Measurements from ENCODE around the gene CDH3. TPM values are rescaled to one million over a fixed set of nuclear protein-coding genes. Genes with fewer than 3 reads are reported as not detected.

CDH3 gene
- total and polyA plus RNA-seq, 2 experiments from 2014 or later: 62.4 to 77.6 TPM

DNA sequence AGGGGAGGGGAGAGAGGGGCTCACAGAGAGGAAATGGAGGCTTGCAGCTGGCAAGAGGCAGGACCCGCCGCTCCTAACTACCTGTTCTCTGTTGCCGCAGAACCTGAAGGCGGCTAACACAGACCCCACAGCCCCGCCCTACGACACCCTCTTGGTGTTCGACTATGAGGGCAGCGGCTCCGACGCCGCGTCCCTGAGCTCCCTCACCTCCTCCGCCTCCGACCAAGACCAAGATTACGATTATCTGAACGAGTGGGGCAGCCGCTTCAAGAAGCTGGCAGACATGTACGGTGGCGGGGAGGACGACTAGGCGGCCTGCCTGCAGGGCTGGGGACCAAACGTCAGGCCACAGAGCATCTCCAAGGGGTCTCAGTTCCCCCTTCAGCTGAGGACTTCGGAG is 53.0 kb downstream of the CDH3 start:
- Histone ChIP-seq H3K36me3 (replicated peaks; ENCODE audit: insufficient read depth, low read depth) (no peaks in the 10 kb centered on the region), H3K4me3 (no peak overlapping the region), H3K27me3 (no peaks in the 10 kb centered on the region), H3K27ac (no peak overlapping the region), H3K9me3 (ENCODE audit: low read depth) (no peaks in the 10 kb centered on the region), H3K79me2 (no peaks in the 10 kb centered on the region), H4K20me1 (ENCODE audit: insufficient read depth, poor library complexity, severe bottlenecking) (no peaks in the 10 kb centered on the region), H2AFZ (no peak overlapping the region), H3K9me2 (replicated peaks; ENCODE audit: insufficient read depth) (no peaks in the 10 kb centered on the region), H3K4me2 (no peak overlapping the region), H3K4me1 (ENCODE audit: insufficient read depth) (peaks cover 5% of the 10 kb centered on the region)
- 97% methylated on average over 23 of the region's 23 CpGs for WGBS (ENCODE audit: low lambda C conversion rate, missing lambda C conversion rate)
- no peak for DNase-seq (ENCODE audit: low spot score)
- TF ChIP-seq, protein P1, sequence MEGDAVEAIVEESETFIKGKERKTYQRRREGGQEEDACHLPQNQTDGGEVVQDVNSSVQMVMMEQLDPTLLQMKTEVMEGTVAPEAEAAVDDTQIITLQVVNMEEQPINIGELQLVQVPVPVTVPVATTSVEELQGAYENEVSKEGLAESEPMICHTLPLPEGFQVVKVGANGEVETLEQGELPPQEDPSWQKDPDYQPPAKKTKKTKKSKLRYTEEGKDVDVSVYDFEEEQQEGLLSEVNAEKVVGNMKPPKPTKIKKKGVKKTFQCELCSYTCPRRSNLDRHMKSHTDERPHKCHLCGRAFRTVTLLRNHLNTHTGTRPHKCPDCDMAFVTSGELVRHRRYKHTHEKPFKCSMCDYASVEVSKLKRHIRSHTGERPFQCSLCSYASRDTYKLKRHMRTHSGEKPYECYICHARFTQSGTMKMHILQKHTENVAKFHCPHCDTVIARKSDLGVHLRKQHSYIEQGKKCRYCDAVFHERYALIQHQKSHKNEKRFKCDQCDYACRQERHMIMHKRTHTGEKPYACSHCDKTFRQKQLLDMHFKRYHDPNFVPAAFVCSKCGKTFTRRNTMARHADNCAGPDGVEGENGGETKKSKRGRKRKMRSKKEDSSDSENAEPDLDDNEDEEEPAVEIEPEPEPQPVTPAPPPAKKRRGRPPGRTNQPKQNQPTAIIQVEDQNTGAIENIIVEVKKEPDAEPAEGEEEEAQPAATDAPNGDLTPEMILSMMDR (IDR thresholded peaks at IDR 0.05; ENCODE audit: poor library complexity): no peak
- TF ChIP-seq EZH2phosphoT487 (IDR thresholded peaks at IDR 0.05; ENCODE audit: low read depth, severe bottlenecking, unreplicated experiment) (no peak), EZH2 (IDR thresholded peaks at IDR 0.05; ENCODE audit: borderline replicate concordance) (no peak)

DNA sequence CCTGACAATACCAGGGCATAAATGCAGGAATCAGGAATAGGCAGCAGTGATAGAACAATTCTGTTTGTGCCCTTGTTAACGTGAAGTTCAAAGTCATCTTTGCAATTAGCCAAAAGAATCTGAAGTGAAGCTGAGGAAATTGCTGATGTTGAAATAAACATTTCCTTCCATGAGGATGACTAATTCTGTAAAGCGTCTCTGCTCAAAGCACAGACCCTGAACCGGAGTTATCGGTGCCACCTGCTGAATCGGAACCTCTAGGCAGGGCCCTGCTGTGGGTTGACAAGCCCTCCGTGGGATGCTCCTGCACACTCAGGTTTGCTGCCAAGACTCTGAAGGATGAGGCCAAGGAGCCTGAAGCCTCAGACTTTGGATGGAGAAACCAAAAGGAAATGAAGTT is 55.0 kb downstream of the CDH3 start:
- Histone ChIP-seq H2AFZ (no peak overlapping the region), H3K36me3 (replicated peaks; ENCODE audit: insufficient read depth, low read depth) (no peaks in the 10 kb centered on the region), H3K27me3 (no peaks in the 10 kb centered on the region), H3K27ac (no peak overlapping the region), H3K79me2 (no peaks in the 10 kb centered on the region), H3K4me1 (ENCODE audit: insufficient read depth) (peaks cover 5% of the 10 kb centered on the region), H3K4me2 (no peak overlapping the region), H3K9me2 (replicated peaks; ENCODE audit: insufficient read depth) (no peaks in the 10 kb centered on the region), H3K9me3 (ENCODE audit: low read depth) (no peaks in the 10 kb centered on the region), H4K20me1 (ENCODE audit: insufficient read depth, poor library complexity, severe bottlenecking) (no peaks in the 10 kb centered on the region), H3K4me3 (no peak overlapping the region)
- 68% methylated on average over 6 of the region's 6 CpGs for WGBS (ENCODE audit: low lambda C conversion rate, missing lambda C conversion rate)
- DNase-seq (ENCODE audit: low spot score): no peak
- TF ChIP-seq, protein P1 (IDR thresholded peaks at IDR 0.05; ENCODE audit: poor library complexity): no peak
- TF ChIP-seq EZH2 (IDR thresholded peaks at IDR 0.05; ENCODE audit: borderline replicate concordance) (no peak), EZH2phosphoT487 (IDR thresholded peaks at IDR 0.05; ENCODE audit: low read depth, severe bottlenecking, unreplicated experiment) (no peak)

DNA sequence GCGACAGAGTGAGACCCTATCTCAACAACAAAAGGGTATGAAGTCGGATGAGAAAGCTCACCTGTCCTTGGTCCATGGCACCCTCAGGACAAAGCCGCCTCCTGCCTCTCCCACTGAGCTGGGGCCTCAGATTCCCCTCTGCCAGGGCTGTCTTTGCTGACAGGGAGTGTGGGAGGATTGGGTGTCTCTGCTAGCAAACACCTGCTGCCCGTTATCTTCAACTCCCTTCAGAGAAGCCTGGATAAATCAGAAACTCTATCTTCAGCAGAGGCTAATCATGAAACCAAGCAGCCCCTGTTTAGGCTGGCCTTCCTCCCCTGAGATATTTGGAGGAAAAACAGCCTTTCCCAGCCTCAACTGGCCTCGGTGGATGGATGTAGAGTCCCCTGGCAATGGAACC is 55.7 kb downstream of the CDH3 start:
- H4K20me1 ChIP-seq (ENCODE audit: insufficient read depth, poor library complexity, severe bottlenecking): no peaks in the 10 kb centered on the region
- no peak for DNase-seq (ENCODE audit: low spot score)
- WGBS (ENCODE audit: low lambda C conversion rate, missing lambda C conversion rate): 83% methylated on average over 5 of the region's 5 CpGs
- H3K27ac ChIP-seq: no peak overlapping the region
- H3K4me1 ChIP-seq (ENCODE audit: insufficient read depth): peaks cover 5% of the 10 kb centered on the region
- no peak overlapping the region for H3K4me3 ChIP-seq
- H3K27me3 ChIP-seq: no peaks in the 10 kb centered on the region
- H3K9me2 ChIP-seq (replicated peaks; ENCODE audit: insufficient read depth): no peaks in the 10 kb centered on the region
- H3K9me3 ChIP-seq (ENCODE audit: low read depth): no peaks in the 10 kb centered on the region
- H2AFZ ChIP-seq: no peak overlapping the region
- no peaks in the 10 kb centered on the region for H3K79me2 ChIP-seq
- H3K36me3 ChIP-seq (replicated peaks; ENCODE audit: insufficient read depth, low read depth): no peaks in the 10 kb centered on the region
- H3K4me2 ChIP-seq: no peak overlapping the region
- TF ChIP-seq, protein P1 (IDR thresholded peaks at IDR 0.05; ENCODE audit: poor library complexity): no peak
- TF ChIP-seq EZH2phosphoT487 (IDR thresholded peaks at IDR 0.05; ENCODE audit: low read depth, severe bottlenecking, unreplicated experiment) (no peak), EZH2 (IDR thresholded peaks at IDR 0.05; ENCODE audit: borderline replicate concordance) (no peak)

Measured in hepatocyte (in vitro differentiated cells).